GM20431 (cell line): Measurements from ENCODE around the gene JARID2.

ENCODE experiments used
- in situ Hi-C: fragments of 300-500 bp; cut with MseI, MboI; formaldehyde crosslinking; loops from one replicate; pipeline ENCODE4 v1.15.0; 2020; ENCODE audit warnings: low sequenced_read_pairs; ENCODE audit not compliant: unreplicated experiment

JARID2 gene

DNA sequence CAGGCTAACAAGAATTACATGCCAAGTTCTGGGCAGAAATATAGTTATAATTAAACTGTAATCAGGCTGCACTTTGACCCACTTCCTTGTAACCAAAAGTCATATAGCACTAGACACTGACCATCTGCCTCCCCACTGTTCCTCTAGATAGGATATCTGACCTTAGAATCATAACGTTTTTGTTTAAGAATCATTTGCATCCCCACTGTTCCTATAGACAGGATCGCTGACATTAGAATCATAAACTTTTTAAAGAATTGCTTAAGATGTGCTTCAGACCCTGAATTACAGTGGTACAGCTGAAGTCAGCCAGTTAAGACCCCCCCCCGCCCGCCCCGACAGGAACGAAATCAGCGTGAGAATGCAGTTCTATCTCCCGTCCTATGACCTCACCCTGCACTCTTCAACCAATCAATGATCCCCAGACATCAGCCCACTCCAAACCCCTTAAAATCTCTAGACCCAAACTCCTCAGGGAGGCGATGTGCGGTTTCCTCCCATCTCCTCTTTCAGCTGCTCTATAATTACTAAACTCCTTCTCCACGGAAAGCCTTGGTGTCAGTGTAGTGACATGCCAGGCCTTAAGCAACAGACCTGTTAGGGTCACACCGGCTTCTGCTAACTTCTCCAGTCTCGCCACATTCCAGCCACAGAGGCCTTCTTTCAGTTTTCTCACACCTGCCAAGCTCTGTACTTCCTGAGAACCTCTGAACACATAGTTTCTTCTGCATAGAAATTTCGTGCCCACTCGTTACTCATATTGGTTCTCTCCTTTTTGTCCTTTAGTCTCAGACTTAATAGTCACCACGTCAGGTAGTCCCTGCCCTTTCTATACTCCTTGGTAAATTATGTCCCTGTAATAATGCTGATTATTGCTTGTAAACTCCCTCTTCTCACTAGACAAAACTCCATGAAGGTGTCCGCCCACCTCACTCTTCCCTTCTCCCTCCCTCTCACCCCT, 323.4 kb downstream of the JARID2 start:
- in situ Hi-C loops = no loop called here

DNA sequence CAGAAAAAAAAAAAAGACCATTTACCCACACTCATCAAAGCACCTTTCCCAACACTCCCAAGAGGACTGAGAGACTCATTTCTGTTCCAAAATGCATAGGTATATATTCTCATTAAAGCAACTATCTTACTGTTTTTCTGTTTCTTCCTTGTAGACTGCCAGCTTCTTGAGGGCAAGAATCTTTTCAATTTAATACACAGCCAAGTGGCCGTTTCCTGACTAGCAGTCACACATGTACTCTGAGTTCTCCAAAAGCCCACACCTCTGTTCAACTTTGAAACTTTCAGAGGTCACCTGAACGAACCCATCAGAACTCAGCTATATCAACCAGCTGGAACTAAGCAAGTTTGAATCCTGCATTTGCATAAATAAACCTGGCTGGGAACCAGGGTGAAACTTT, 324.3 kb downstream of the JARID2 start:
- in situ Hi-C loops = no loop called here
